GM13976 (cell line): ENCODE data around the gene URM1.

Experiments used
- DNase-seq: peaks from one replicate; pipeline ENCODE4 v3.0.0; 2012; ENCODE audit warnings: low spot score
- in situ Hi-C: fragments of 300-500 bp; cut with MboI; formaldehyde crosslinking; loops from one replicate; pipeline ENCODE4 v1.12.0; 2022; ENCODE audit warnings: low sequenced_read_pairs, mixed read lengths, inconsistent platforms; ENCODE audit not compliant: unreplicated experiment
- TF ChIP-seq, protein P1 (sequence below): IDR thresholded peaks from 2 replicates; pipeline ENCODE4 v1.5.1; 2012; ENCODE audit warnings: borderline replicate concordance, mild to moderate bottlenecking; ENCODE audit not compliant: insufficient read depth; ENCODE audit errors: extremely low read depth, missing control alignments, control extremely low read depth

The URM1 gene

DNA sequence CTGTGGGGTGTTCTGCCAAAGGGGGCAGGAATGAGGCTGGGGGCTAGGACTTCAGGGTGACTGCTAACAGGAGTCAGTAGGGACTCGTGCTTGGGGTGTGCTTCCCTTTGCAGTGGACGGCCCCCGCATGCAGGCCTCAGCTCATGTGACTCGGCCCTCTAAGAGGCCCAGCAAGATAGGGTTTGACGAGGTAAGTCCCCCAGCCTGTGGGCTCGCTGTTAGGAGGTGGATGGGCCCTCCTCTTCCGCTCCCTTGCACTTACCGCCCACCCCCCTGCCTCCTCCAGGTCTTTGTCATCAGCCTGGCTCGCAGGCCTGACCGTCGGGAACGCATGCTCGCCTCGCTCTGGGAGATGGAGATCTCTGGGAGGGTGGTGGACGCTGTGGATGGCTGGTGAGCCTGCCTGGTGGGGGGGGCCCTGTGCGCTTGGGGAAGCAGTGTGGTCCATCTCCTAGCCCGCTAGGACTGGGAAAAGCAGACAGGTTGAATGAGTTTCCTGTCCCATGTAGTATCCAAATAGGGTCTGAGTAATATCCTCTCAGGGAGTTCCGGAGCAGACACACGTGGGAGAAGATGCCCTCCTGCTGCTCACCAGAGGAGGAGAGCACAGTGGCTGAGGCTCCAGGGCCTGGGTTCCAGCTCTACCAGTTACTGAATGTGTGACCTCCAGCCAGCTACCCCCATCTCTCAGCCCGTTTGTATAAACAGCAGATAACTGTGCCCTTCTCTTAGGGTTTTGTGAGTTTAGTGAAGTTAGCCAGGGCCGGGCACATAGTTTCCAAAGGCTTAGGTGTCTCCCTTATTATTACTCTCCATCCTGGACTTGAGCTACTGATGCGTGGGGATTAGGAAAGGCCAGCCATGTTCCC lies 57.7 kb downstream of the URM1 start:
- no peak for DNase-seq
- in situ Hi-C loops, result no loop called here

DNA sequence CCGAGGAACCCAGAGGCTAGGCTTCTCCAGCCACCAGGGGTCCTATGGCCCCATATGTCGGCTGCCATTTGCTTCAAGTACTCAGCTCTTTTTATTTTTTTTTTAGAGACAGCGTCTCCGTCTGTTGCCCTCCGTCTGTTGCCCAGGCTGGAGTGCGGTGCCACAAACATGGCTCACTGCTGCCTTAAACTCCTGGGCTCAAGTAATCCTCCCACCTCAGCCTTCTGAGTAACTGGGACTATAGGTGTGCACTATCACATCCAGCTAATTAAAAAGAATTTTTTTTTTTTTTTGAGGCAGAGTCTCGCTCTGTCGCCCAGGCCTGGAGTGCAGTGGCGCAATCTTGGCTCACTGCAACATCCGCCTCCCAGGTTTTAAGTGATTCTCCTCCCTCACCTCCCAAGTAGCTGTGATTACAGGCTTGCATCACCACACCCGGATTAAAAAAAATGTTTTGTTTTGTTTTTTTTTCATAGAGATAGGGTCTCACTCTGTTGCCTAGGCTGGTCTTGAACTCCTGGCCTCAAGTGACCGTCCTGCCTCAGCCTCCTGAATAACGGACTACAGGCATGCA lies 58.4 kb downstream of the URM1 start:
- in situ Hi-C loops, result no loop called here
- TF ChIP-seq, protein P1, sequence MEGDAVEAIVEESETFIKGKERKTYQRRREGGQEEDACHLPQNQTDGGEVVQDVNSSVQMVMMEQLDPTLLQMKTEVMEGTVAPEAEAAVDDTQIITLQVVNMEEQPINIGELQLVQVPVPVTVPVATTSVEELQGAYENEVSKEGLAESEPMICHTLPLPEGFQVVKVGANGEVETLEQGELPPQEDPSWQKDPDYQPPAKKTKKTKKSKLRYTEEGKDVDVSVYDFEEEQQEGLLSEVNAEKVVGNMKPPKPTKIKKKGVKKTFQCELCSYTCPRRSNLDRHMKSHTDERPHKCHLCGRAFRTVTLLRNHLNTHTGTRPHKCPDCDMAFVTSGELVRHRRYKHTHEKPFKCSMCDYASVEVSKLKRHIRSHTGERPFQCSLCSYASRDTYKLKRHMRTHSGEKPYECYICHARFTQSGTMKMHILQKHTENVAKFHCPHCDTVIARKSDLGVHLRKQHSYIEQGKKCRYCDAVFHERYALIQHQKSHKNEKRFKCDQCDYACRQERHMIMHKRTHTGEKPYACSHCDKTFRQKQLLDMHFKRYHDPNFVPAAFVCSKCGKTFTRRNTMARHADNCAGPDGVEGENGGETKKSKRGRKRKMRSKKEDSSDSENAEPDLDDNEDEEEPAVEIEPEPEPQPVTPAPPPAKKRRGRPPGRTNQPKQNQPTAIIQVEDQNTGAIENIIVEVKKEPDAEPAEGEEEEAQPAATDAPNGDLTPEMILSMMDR, result no peak
- DNase-seq, result no peak

More for the DNA sequence above, 57.7 kb downstream of the URM1 start:
- TF ChIP-seq, protein P1, result no peak

DNA sequence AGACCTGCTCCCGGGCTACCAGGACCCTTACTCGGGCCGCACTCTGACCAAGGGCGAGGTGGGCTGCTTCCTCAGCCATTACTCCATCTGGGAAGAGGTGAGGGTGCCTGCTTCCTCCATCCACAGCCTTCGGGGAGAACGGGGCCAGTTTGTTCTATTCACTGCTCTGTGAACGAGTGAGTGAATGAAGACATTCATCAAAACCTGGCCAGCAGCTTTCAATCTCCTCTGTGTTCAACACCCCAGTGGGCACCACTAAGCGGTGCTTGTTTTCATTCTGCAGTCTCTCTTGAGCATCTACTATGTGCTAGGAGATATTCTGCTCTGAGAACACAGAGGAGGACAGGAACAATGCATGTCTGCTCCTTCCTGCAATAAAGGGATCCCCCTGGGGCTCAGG lies 60.0 kb downstream of the URM1 start:
- in situ Hi-C loops, result no loop called here
- TF ChIP-seq, protein P1, result no peak
- no peak for DNase-seq

DNA sequence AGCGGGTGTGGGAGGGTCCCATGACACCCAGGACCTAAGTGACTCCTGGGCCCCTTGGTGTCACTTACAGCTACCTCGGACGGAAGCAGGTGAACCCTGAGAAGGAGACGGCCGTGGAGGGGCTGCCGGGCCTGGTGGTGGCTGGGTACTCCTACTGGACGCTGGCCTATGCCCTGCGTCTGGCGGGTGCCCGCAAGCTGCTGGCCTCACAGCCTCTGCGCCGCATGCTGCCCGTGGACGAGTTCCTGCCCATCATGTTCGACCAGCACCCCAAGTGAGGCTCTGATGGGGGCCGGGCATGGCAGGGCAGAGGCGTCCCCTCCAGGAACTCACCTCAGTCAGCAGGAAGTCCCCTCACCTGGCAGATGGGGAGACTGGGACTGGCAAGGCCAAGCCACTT lies 63.2 kb downstream of the URM1 start:
- TF ChIP-seq, protein P1, result no peak
- in situ Hi-C loops, result no loop called here
- DNase-seq, result peak; percentile 26

DNA sequence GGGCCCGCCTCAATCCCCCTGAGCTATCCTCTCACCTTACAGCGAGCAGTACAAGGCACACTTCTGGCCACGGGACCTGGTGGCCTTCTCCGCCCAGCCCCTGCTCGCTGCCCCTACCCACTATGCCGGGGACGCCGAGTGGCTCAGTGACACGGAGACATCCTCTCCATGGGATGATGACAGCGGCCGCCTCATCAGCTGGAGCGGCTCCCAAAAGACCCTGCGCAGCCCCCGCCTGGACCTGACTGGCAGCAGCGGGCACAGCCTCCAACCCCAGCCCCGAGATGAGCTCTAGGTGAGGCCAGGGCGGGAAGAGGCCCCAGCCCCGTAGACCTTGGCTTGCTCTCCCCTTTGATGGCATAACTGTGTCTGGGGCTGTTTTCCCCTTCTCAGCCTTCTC lies 64.4 kb downstream of the URM1 start:
- in situ Hi-C loops, result no loop called here
- TF ChIP-seq, protein P1, result no peak
- DNase-seq, result no peak

DNA sequence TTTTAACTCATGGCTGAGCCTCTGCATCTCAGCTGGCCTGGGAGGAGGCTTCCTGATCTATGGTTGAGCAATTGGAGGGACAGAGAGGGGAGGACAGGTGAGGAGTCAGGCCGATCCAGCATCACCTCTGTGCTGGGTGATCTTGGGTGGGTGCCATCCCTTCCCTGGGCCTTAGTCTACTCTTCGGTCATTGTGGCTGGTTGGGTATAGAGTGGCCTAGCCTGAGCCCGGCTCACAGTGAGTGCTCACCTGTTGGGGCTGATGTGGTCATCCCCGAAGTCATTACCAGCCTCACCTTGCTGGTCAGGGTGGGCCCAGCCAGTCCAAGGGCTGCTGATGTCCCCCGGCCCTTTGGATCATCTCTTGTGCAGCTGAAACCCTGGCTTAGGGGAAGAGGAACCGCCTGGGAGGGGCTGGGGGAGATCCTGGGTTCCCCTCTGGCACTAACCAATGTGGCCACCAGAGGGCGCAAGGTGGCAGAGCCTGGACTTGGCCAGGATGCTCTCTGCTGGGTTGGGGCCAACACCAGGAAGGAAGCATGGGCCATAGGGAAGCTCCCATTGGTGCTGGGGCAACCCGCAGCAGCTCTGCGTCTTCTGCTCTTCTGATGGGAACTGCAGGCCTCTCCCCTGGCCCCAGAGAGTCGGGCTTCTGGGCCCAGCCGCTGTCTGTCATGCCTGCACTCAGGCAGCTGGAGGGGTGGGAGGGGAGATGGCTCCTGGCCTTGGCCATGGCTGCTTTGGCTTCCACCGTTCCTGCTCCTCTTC lies 67.4 kb downstream of the URM1 start:
- TF ChIP-seq, protein P1, result peak; percentile 96
- peak; percentile 90 for DNase-seq
- in situ Hi-C loops, result no loop called here
